K562 (cell line): ENCODE measurements around the gene SLC1A5. TPM values are rescaled to one million over a fixed set of nuclear protein-coding genes. Genes with fewer than 3 reads are reported as not detected.

ENCODE experiments used
- BDP1 ChIP-seq: IDR thresholded peaks from 3 replicates; pipeline ENCODE4 v1.6.1; 2011; ENCODE audit not compliant: insufficient read length, insufficient read depth
- CHAMP1 ChIP-seq: fragments of 450-650 bp; IDR thresholded peaks from 2 replicates; pipeline ENCODE4 v1.6.1; 2016; ENCODE audit warnings: mild to moderate bottlenecking
- FOXK2 ChIP-seq, 2 experiments: fragments of 450-650 bp; IDR thresholded peaks in 1 of 2; conservative IDR thresholded peaks in 1 of 2; 2 replicates each; pipeline ENCODE4 v1.6.1; 2016; ENCODE audit warnings: low read depth in 2 of 2, mild to moderate bottlenecking in 1 of 2
- GABPA ChIP-seq: fragments of 200-800 bp; sonication (Bioruptor generic); conservative IDR thresholded peaks from 2 replicates; pipeline ENCODE4 v1.6.1; 2016; ENCODE audit warnings: low read depth, missing genetic modification characterization, missing compliant biosample characterization
- KDM1A ChIP-seq, 2 experiments: fragments of 450-650 bp; IDR thresholded peaks; 2 replicates each; pipeline ENCODE4 v1.6.1; 2016; ENCODE audit warnings: mild to moderate bottlenecking in 2 of 2
- NFXL1 ChIP-seq: fragments of 450-650 bp; formaldehyde crosslinking; IDR thresholded peaks from 2 replicates; pipeline ENCODE4 v1.4.0; 2021; ENCODE audit warnings: mild to moderate bottlenecking
- NFYB ChIP-seq: IDR thresholded peaks from 2 replicates; pipeline ENCODE4 v1.6.1; 2011; ENCODE audit warnings: mild to moderate bottlenecking, moderate library complexity; ENCODE audit not compliant: insufficient read length; ENCODE audit errors: extremely low read depth
- POLR2A ChIP-seq: fragments of 450-650 bp; conservative IDR thresholded peaks from 2 replicates; pipeline ENCODE4 v1.6.1; 2016
- PTBP1 ChIP-seq: fragments of 200-400 bp; formaldehyde crosslinking; IDR thresholded peaks from 2 replicates; pipeline ENCODE4 v1.6.1; 2017; ENCODE audit warnings: low read depth, low read length
- SMAD3 ChIP-seq: fragments of 450-650 bp; formaldehyde crosslinking; conservative IDR thresholded peaks from 2 replicates; pipeline ENCODE4 v1.4.0; 2020; ENCODE audit warnings: mild to moderate bottlenecking
- SMAD4 ChIP-seq: fragments of 250-450 bp; sonication (Bioruptor Pico); conservative IDR thresholded peaks from 2 replicates; pipeline ENCODE4 v1.8.0; 2021; ENCODE audit warnings: inconsistent platforms, mild to moderate bottlenecking, moderate library complexity
- ZNF174 ChIP-seq: fragments of 250-450 bp; sonication (Bioruptor Pico); IDR thresholded peaks from 2 replicates; pipeline ENCODE4 v1.4.0; 2020; ENCODE audit warnings: mild to moderate bottlenecking
- ZNF592 ChIP-seq: fragments of 450-650 bp; IDR thresholded peaks from 2 replicates; pipeline ENCODE4 v1.6.1; 2017; ENCODE audit warnings: antibody characterized with exemption, mild to moderate bottlenecking
- ZNF75A ChIP-seq: fragments of 450-650 bp; formaldehyde crosslinking; IDR thresholded peaks from 2 replicates; pipeline ENCODE4 v1.4.0; 2020; ENCODE audit warnings: mild to moderate bottlenecking
- ZNF766 ChIP-seq: fragments of 200-800 bp; sonication (Bioruptor generic); conservative IDR thresholded peaks from 2 replicates; pipeline ENCODE4 v1.6.1; 2016; ENCODE audit warnings: missing genetic modification characterization, missing compliant biosample characterization
- polyA plus RNA-seq, 8 experiments: library from polyadenylated mRNA; depleted of rRNA in 4 of 8; stranded (reverse) in 5 of 8; unstranded in 3 of 8; fragments of >200 nt; fragmentation: Nextera tagmentation in 2 of 8; fragmentation: Illumina TruSeq in 1 of 8; extraction: Ambion mirVana in 2 of 8; extraction: Trizol in 1 of 8; gene quantifications; 2 replicates each; pipeline versions ENCODE4 v1.2.1 to v1.2.3, GENCODE V29; 2011 to 2014; ENCODE audit warnings: inconsistent platforms in 1 of 8, missing spikeins in 1 of 8
- total RNA-seq, 7 experiments: library from RNA; depleted of rRNA in 6 of 7; stranded (reverse); fragments of >200 nt in 6 of 7; fragmentation: Illumina TruSeq in 2 of 7; extraction: Trizol in 2 of 7; gene quantifications; 2 replicates each; pipeline versions ENCODE4 v1.2.1 to v1.2.3, GENCODE V29; 2011 to 2021; ENCODE audit warnings: low replicate concordance in 1 of 7
- TF ChIP-seq, protein P1 (sequence below): fragments of 450-650 bp; IDR thresholded peaks from 2 replicates; pipeline ENCODE4 v1.7.1; 2018; ENCODE audit warnings: mild to moderate bottlenecking, low read depth; ENCODE audit not compliant: partially characterized antibody
- TF ChIP-seq, protein P2 (sequence below), 2 experiments: fragments of 450-650 bp; conservative IDR thresholded peaks; 2 replicates each; pipeline ENCODE4 v1.6.1; 2017; ENCODE audit warnings: mild to moderate bottlenecking in 2 of 2, moderate library complexity in 2 of 2

Gene SLC1A5
- total and polyA plus RNA-seq, 9 of the 15 experiments (the other 6 are each of a cell fraction or from before 2014, with no cell fraction given): 31.2 to 417 (median 134) TPM

GRCh38 chr19:46746281-46747057, 41.9 kb downstream of the SLC1A5 start, which contains the start of gene STRN4 (continued):
- TF ChIP-seq ZNF592: 0 out of 2 replicates have a peak, but pooled peaks have one; percentile 3
- peak; percentile 60 to 66; a peak in 2 of 4 replicates for TF ChIP-seq KDM1A (IDR thresholded peaks at IDR 0.05)
- TF ChIP-seq ZNF75A (CRISPR knock-in tag): no peak
- TF ChIP-seq, protein P1, sequence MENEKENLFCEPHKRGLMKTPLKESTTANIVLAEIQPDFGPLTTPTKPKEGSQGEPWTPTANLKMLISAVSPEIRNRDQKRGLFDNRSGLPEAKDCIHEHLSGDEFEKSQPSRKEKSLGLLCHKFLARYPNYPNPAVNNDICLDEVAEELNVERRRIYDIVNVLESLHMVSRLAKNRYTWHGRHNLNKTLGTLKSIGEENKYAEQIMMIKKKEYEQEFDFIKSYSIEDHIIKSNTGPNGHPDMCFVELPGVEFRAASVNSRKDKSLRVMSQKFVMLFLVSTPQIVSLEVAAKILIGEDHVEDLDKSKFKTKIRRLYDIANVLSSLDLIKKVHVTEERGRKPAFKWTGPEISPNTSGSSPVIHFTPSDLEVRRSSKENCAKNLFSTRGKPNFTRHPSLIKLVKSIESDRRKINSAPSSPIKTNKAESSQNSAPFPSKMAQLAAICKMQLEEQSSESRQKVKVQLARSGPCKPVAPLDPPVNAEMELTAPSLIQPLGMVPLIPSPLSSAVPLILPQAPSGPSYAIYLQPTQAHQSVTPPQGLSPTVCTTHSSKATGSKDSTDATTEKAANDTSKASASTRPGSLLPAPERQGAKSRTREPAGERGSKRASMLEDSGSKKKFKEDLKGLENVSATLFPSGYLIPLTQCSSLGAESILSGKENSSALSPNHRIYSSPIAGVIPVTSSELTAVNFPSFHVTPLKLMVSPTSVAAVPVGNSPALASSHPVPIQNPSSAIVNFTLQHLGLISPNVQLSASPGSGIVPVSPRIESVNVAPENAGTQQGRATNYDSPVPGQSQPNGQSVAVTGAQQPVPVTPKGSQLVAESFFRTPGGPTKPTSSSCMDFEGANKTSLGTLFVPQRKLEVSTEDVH: no peak
- TF ChIP-seq NFYB: no peak
- no peak for TF ChIP-seq GABPA
- no peak for TF ChIP-seq PTBP1
- TF ChIP-seq, protein P2, sequence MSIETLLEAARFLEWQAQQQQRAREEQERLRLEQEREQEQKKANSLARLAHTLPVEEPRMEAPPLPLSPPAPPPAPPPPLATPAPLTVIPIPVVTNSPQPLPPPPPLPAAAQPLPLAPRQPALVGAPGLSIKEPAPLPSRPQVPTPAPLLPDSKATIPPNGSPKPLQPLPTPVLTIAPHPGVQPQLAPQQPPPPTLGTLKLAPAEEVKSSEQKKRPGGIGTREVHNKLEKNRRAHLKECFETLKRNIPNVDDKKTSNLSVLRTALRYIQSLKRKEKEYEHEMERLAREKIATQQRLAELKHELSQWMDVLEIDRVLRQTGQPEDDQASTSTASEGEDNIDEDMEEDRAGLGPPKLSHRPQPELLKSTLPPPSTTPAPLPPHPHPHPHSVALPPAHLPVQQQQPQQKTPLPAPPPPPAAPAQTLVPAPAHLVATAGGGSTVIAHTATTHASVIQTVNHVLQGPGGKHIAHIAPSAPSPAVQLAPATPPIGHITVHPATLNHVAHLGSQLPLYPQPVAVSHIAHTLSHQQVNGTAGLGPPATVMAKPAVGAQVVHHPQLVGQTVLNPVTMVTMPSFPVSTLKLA (conservative IDR thresholded peaks at IDR 0.05): no peak
- TF ChIP-seq FOXK2 (conservative IDR thresholded peaks at IDR 0.05 in 1 of 2, IDR thresholded peaks at IDR 0.05 in 1 of 2; ENCODE audit: low read depth in 2 of 2): no peak
- TF ChIP-seq POLR2A: no peak
- no peak for TF ChIP-seq NFXL1
- TF ChIP-seq SMAD4 (CRISPR knock-in tag): no peak; the same call in 1 of the 2 replicates
- no peak for TF ChIP-seq ZNF174 (CRISPR knock-in tag)
- TF ChIP-seq BDP1: no peak
- TF ChIP-seq SMAD3 (CRISPR knock-in tag): no peak
- TF ChIP-seq CHAMP1: no peak
- peak; percentile 45; the same call in 1 of the 2 replicates for TF ChIP-seq ZNF766 (CRISPR knock-in tag)
